ENCODE results near the gene SPINT1. TPM values are rescaled to one million over a fixed set of nuclear protein-coding genes. Genes with fewer than 3 reads are reported as not detected.
A peak's percentile ranks its signal among the peaks of the same experiment; 100 is the strongest.

The SPINT1 gene
- total RNA-seq, 2 experiments from 2014 or later: 4.9 to 5.1 TPM

DNA sequence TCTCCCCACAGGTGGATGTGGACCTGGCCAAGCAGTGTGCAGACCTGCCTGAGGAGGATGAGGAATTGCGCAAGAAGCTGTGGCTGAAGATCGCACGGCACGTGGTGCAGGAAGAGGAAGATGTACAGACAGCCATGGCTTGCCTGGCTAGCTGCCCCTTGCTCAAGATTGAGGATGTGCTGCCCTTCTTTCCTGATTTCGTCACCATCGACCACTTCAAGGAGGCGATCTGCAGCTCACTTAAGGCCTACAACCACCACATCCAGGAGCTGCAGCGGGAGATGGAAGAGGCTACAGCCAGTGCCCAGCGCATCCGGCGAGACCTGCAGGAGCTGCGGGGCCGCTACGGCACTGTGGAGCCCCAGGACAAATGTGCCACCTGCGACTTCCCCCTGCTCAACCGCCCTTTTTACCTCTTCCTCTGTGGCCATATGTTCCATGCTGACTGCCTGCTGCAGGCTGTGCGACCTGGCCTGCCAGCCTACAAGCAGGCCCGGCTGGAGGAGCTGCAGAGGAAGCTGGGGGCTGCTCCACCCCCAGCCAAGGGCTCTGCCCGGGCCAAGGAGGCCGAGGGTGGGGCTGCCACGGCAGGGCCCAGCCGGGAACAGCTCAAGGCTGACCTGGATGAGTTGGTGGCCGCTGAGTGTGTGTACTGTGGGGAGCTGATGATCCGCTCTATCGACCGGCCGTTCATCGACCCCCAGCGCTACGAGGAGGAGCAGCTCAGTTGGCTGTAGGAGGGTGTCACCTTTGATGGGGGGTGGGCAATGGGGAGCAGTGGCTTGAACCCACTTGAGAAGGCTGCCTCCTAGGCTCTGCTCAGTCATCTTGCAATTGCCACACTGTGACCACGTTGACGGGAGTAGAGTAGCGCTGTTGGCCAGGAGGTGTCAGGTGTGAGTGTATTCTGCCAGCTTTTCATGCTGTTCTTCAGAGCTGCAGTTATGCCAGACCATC, 59.0 kb downstream of the SPINT1 start:
- POLR2A ChIA-PET: interaction anchor here (0.6 to 6.7 kb wide), 5 partner anchors 8 to 720 kb away, joined by 3 to 34 read pairs (median 4); partner anchors contain the start of genes INO80 and VPS18
- H3K36me3 Mint-ChIP-seq (ENCODE audit: low read depth): peaks cover 48% of the 10 kb centered on the region
- CTCF ChIA-PET: interaction anchor here (0.7 to 7.0 kb wide), 13 partner anchors 7 to 285 kb away, joined by 3 to 92 read pairs (median 6); partner anchors contain the start of genes INO80 and VPS18
- no peak overlapping the region for H3K4me3 Mint-ChIP-seq
- H3K4me1 Mint-ChIP-seq: peaks cover 33% of the 10 kb centered on the region
- H3K9me3 Mint-ChIP-seq: no peaks in the 10 kb centered on the region
- no peaks in the 10 kb centered on the region for H3K27me3 Mint-ChIP-seq
- DNase-seq: no peak
- no peak overlapping the region for H3K27ac Mint-ChIP-seq

DNA sequence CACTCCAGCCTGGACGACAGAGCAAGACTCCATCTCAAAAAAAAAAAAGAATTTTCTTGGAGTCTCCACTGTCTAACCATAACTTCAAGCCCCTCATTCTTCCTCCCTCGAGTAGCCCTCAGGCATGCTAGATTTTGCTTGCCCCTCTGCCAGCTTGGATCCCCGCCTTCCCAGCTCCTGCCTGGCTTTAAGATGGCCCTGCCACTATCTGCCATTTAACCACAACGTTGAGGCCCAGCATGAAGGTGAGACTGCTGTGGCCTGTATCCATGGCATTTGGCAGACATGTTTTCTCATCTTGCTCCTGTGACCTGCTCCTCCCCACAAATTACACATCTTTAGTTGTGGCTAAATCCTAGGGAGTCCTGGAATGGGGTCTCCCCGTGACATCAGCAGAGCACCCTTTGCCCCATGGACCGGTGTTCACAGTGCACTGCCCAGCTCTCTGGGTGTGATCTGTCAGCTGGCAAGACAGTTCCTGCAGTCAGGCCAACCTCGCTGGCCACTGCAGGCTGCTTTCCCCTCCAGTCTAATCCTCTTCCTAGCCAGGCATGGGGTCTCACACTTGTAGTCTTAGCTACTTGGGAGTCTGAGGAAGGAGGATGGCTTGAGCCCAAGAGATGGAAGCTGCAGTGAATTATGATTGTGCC, 60.8 kb downstream of the SPINT1 start:
- Mint-ChIP-seq H3K4me1 (peaks cover 36% of the 10 kb centered on the region), H3K36me3 (ENCODE audit: low read depth) (peaks cover 36% of the 10 kb centered on the region), H3K4me3 (no peak overlapping the region), H3K9me3 (no peaks in the 10 kb centered on the region), H3K27me3 (no peaks in the 10 kb centered on the region), H3K27ac (no peak overlapping the region)
- CTCF ChIA-PET: interaction anchor here (0.6 to 7.0 kb wide), 27 partner anchors 9 to 428 kb away, joined by 3 to 92 read pairs (median 6); partner anchors contain the start of genes CHAC1, DLL4, INO80 and NUSAP1
- POLR2A ChIA-PET: interaction anchor here (0.7 to 6.7 kb wide), 3 partner anchors 10 to 47 kb away, joined by 3 to 34 read pairs (median 4); partner anchors contain the start of gene VPS18
- DNase-seq: no peak

DNA sequence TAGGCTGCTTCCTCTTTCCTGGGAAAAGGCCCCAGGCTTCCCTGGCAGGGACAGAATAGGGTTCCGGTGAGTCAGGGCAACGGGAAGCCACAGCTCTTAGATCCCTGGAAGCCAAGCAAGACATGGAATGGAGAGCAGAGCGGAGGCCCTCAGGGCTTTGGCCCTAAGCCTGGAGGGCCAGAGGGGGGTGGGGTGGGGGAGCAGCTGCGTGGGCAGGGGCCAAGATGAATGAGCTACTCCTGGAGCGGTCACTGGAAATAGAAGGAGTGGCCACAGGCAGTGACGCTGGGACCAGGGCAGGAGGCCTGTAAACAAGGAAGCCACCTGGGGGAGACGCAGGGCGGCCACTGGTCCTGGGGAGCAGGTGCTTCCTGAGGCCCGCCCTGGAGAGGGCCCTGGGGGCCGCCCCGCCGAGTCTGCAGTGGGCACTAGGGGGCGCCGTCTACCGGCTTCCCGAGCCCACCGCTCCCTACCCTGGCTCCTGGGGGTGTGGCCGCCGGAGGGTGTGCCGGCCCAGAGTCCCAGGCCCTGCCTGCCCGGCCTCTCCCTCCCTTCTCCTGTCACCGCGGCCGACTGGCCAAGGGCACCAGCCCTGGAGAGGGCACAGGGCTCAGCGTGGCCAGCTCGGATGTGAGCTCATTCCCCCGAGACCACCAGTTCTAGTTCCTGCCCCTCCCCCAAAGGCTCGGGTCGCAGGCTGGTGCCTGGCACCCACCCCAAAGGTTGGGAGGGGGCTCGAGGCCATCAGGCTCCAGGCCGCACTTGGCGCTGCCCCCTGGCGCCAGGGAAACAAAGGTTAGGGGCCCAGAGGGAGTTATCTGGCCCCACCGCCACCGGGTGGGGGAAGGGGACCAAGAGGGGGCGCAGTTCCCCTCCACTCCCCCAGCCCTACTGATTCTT, 62.5 kb downstream of the SPINT1 start:
- peaks cover 33% of the 10 kb centered on the region for H3K4me1 Mint-ChIP-seq
- H3K27ac Mint-ChIP-seq: no peak overlapping the region
- CTCF ChIA-PET: interaction anchor here (0.5 to 7.0 kb wide), 23 partner anchors 10 to 427 kb away, joined by 3 to 92 read pairs (median 4); partner anchors contain the start of genes CHAC1, NUSAP1, OIP5 and RAD51
- H3K27me3 Mint-ChIP-seq: no peaks in the 10 kb centered on the region
- POLR2A ChIA-PET: interaction anchor here (0.6 to 6.7 kb wide), 7 partner anchors 11 to 379 kb away, joined by 3 to 34 read pairs (median 3); partner anchors contain the start of gene VPS18
- peaks cover 23% of the 10 kb centered on the region for H3K36me3 Mint-ChIP-seq (ENCODE audit: low read depth)
- H3K9me3 Mint-ChIP-seq: no peaks in the 10 kb centered on the region
- DNase-seq: peak; percentile 76
- peak overlapping the region; percentile 71 for H3K4me3 Mint-ChIP-seq

DNA sequence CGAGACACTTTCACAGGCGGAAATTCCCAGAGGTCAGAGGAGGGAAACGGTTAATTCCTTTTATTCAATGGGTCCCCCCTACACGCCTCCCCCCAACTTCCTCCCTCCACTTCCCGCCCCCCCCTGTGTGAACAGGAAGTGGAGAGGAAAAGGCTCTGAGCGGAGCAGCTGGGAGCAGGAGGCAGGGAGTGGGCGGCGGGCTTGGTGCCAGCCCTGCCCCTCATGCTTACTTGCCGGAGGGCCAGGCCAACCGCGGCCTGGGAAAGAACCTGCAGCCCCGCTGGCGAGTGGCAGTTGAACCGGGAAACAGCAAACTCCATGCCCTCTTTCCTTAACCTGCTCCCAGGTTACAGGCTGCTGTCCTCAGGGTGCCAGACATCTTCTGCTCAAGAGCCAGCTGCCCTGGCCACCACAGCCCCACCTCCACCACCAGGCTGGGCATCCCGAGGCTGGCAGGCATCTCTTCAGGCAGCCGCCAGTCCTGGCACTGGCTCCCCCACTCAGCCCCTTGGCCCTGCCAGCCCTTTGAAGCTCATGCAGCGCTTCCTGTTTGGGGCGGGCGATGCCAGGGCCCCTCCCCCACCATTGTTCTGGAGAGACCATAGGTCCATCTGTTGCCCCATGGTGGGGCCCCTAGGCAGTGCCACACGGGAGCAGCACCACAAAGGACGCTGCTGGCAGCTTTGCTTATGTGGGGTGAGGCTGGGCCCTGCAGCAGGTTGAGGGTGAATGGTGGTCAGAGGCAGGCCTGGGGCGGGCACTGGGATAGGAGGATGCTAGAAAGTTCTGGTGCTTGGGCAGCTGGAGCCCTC, 63.3 kb downstream of the SPINT1 start:
- Mint-ChIP-seq H3K27ac (peak overlapping the region; percentile 49), H3K4me1 (peaks cover 33% of the 10 kb centered on the region), H3K4me3 (peak overlapping the region; percentile 71), H3K9me3 (no peaks in the 10 kb centered on the region), H3K27me3 (no peaks in the 10 kb centered on the region), H3K36me3 (ENCODE audit: low read depth) (peaks cover 23% of the 10 kb centered on the region)
- CTCF ChIA-PET: interaction anchor here (0.6 to 7.0 kb wide), 16 partner anchors 11 to 278 kb away, joined by 3 to 92 read pairs (median 4); partner anchors contain the start of genes RAD51 and VPS18
- peak; percentile 62 for DNase-seq
- POLR2A ChIA-PET: interaction anchor here (0.9 to 6.7 kb wide), 6 partner anchors 12 to 378 kb away, joined by 3 to 34 read pairs (median 3); partner anchors contain the start of genes CHAC1 and VPS18

Other genes with a start within 250 kb of the SPINT1 start
- 10 to 100 TPM; 54.2 to 54.7 TPM for gene KNL1, start 249.8 kb upstream of the SPINT1 start, total RNA-seq
- 10 to 100 TPM; 50.9 to 60.4 TPM for gene RAD51, start 148.9 kb upstream of the SPINT1 start, total RNA-seq
- gene RMDN3, start 88.8 kb upstream of the SPINT1 start, total RNA-seq: 10 to 100 TPM; 28.4 to 30.5 TPM
- 10 to 100 TPM; 39.4 to 39.6 TPM for gene GCHFR, start 80.0 kb upstream of the SPINT1 start, total RNA-seq
- gene C15orf62, start 74.1 kb upstream of the SPINT1 start, total RNA-seq: 1 to 10 TPM; 1.1 to 1.2 TPM
- gene ZFYVE19, start 37.0 kb upstream of the SPINT1 start, total RNA-seq: 10 to 100 TPM; 27.2 to 29.8 TPM
- 10 to 100 TPM; 35.8 to 37.8 TPM for gene DNAJC17, start 36.6 kb upstream of the SPINT1 start, total RNA-seq
- gene PPP1R14D, start 15.3 kb upstream of the SPINT1 start, total RNA-seq: not detected
- not detected for gene RHOV, start 30.2 kb downstream of the SPINT1 start, total RNA-seq
- 10 to 100 TPM; 16.3 to 17.1 TPM for gene VPS18, start 50.4 kb downstream of the SPINT1 start, total RNA-seq
- not detected for gene DLL4, start 85.3 kb downstream of the SPINT1 start, total RNA-seq
- 10 to 100 TPM; 20.3 to 22.0 TPM for gene CHAC1, start 109.4 kb downstream of the SPINT1 start, total RNA-seq